Effector CD8-positive, alpha-beta T cell (primary cell): ENCODE measurements around the gene SORCS1.

Experiments used
- DNase-seq: peaks from one replicate; lab custom pipeline; 2025; lab: John Stamatoyannopoulos, UW

SORCS1 gene

GRCh38 chr10:106593876-106594275 lies 570.6 kb downstream of the SORCS1 start:
- no peak for DNase-seq

- no peak for DNase-seq
Measured at GRCh38 chr10:106592396-106592795, 572.1 kb downstream of the SORCS1 start.

- DNase-seq, result no peak
Measured at GRCh38 chr10:106582291-106582690, 582.2 kb downstream of the SORCS1 start.

- DNase-seq, result no peak
Measured at GRCh38 chr10:106577756-106578155, 586.8 kb downstream of the SORCS1 start.

GRCh38 chr10:106577266-106577665 lies 587.2 kb downstream of the SORCS1 start:
- DNase-seq, result no peak

- no peak for DNase-seq
Measured at GRCh38 chr10:106576534-106576933, 588.0 kb downstream of the SORCS1 start.

- no peak for DNase-seq
Measured at GRCh38 chr10:106573106-106573505, 591.4 kb downstream of the SORCS1 start.

- no peak for DNase-seq
Measured at GRCh38 chr10:106571192-106571946, 593.1 kb downstream of the SORCS1 start.

GRCh38 chr10:106570268-106570667 lies 594.2 kb downstream of the SORCS1 start:
- DNase-seq, result no peak

GRCh38 chr10:106567629-106568028 lies 596.9 kb downstream of the SORCS1 start:
- DNase-seq, result no peak

- no peak for DNase-seq
Measured at GRCh38 chr10:106566873-106567272, 597.6 kb downstream of the SORCS1 start.

GRCh38 chr10:106565546-106565945 lies 599.0 kb downstream of the SORCS1 start:
- DNase-seq, result no peak

- DNase-seq, result no peak
Measured at GRCh38 chr10:106563384-106563783, 601.1 kb downstream of the SORCS1 start.

- DNase-seq, result no peak
Measured at GRCh38 chr10:106560925-106561640, 603.4 kb downstream of the SORCS1 start.

- no peak for DNase-seq
Measured at GRCh38 chr10:106559442-106559841, 605.1 kb downstream of the SORCS1 start.

- DNase-seq, result no peak
Measured at GRCh38 chr10:106557951-106558733, 606.4 kb downstream of the SORCS1 start.

GRCh38 chr10:106557053-106557452 lies 607.5 kb downstream of the SORCS1 start:
- DNase-seq, result no peak

GRCh38 chr10:106555599-106555998 lies 608.9 kb downstream of the SORCS1 start:
- no peak for DNase-seq

GRCh38 chr10:106551501-106552062 lies 612.9 kb downstream of the SORCS1 start:
- no peak for DNase-seq

GRCh38 chr10:106548832-106549231 lies 615.7 kb downstream of the SORCS1 start:
- DNase-seq, result no peak

GRCh38 chr10:106547047-106547635 lies 617.4 kb downstream of the SORCS1 start:
- no peak for DNase-seq

GRCh38 chr10:106542461-106542860 lies 622.0 kb downstream of the SORCS1 start:
- no peak for DNase-seq
